GM12872 (cell line): ENCODE results near the gene CCDC150.

Experiments used
- TF ChIP-seq, protein P1 (sequence below): IDR thresholded peaks from 3 replicates; pipeline ENCODE4 v1.5.1; 2011; ENCODE audit warnings: low read depth, mild to moderate bottlenecking, low read length, moderate library complexity; ENCODE audit not compliant: insufficient read depth

The CCDC150 gene

DNA sequence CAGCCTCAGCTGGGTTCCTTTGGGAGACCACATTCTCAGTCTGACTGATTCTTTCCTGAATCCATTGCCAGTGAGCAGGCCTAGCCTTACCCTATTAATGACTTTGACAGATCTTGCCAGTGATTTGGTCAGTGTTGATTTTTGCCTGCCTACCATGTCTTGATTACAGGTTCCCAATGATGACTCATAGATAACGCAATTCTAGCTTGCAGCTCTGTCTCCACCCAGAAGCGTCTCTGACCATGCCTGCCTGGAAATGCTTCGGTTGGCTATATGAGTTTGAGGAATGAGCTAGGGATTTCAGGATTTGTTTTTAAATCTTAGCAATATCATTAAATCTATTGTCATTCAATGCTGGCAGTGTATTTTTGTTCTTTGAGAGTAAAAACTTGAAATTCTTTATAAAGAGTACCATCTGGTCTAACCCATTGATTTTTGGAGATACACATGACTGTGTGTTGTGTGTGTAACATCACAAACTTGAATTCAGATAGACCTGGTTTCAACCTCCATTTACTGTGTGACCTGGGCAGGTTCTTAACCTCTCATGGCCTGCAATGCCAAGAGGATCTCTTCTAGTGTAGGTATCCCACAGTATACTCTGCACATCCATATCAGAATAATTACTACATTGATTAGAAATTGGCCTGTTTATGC lies 57.0 kb downstream of the CCDC150 start:
- TF ChIP-seq, protein P1, sequence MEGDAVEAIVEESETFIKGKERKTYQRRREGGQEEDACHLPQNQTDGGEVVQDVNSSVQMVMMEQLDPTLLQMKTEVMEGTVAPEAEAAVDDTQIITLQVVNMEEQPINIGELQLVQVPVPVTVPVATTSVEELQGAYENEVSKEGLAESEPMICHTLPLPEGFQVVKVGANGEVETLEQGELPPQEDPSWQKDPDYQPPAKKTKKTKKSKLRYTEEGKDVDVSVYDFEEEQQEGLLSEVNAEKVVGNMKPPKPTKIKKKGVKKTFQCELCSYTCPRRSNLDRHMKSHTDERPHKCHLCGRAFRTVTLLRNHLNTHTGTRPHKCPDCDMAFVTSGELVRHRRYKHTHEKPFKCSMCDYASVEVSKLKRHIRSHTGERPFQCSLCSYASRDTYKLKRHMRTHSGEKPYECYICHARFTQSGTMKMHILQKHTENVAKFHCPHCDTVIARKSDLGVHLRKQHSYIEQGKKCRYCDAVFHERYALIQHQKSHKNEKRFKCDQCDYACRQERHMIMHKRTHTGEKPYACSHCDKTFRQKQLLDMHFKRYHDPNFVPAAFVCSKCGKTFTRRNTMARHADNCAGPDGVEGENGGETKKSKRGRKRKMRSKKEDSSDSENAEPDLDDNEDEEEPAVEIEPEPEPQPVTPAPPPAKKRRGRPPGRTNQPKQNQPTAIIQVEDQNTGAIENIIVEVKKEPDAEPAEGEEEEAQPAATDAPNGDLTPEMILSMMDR: no peak

- TF ChIP-seq, protein P1: no peak
Measured at GRCh38 chr2:196697825-196698224, 58.3 kb downstream of the CCDC150 start.

DNA sequence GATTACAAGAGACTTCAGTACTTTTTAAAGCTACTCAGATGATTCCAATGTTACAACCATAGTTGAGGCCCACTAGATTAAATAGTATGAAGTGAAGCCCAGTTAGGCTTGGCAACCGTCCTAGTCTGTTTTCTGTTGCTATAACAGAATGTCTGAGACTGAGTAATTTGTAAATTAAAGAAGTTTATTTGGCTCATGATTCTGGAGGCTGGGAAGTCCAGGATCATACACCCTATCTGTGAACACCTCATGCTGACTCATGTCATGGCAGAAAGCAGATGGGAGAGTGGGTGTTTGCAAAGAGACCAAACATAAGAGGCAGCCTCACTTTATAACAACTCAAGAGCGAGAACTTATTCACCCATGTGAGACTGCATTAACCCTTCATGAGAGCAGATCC lies 63.1 kb downstream of the CCDC150 start:
- TF ChIP-seq, protein P1: no peak

GRCh38 chr2:196703695-196704094 lies 64.2 kb downstream of the CCDC150 start:
- TF ChIP-seq, protein P1: no peak

DNA sequence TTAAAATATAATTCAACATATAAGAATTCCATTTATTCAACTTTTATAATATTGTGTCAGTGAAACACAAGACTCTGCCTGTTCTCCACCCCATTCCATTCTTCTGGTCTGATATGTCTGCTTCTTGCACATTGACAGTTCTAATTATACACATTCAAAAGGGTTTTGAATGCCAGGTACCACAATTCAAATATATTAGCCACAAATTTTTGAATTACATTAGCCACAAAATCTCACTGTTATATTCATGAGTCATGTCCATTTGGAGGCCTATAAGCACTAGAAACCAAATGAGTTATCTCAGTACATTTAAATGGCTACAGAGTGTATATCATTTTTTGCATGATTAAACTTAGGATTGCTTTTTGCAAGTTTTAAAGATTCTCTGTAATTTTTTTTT lies 72.1 kb downstream of the CCDC150 start:
- TF ChIP-seq, protein P1: no peak

- TF ChIP-seq, protein P1: no peak
Measured at GRCh38 chr2:196712867-196713266, 73.4 kb downstream of the CCDC150 start.

DNA sequence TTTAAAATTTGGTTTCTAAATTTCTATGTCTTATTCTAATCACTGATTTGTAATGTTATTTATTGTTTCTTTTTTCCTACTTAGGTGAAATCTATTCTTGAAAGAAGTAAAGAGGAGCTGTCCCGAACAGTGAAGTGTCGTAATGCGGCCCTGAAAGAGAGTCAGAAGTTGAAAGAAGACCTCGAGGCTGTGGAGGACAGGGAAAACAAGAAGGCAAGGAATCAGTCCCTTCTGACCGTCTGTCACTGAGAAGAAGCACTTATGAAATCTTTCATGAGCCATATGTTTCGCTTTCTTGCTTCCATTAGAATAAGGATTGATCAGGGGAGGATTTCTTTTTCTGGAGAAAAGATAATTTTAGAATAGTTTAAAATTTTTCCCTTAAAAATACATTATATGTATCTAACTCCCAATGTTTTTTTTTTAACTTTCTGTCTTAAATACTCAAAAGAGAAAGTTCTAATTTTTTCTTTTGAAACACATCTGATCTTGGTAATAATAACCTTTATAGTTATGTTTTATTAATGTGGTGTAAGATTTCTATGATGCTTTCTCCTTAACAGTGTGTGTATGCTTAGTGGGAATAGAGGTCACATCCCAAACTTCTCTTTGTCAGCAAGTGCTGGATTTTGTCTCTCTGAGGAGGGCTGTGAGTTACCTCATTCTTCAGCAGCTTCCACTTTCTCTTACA lies 79.0 kb downstream of the CCDC150 start:
- TF ChIP-seq, protein P1: no peak
